Posterior cingulate gyrus (tissue), 11 donors: ENCODE data around the gene SND1.
A peak's percentile ranks its signal among the peaks of the same experiment; 100 is the strongest.
"Not testable (repeated sequence)": the region's sequence is repeated elsewhere in the genome, so short reads cannot be mapped to it uniquely, and the experiment has no call there.

Source experiments
- DNase-seq, 10 donors: peaks; one replicate each; pipeline versions ENCODE4 v3.0.0 to v3.0.0-alpha.2; 2020 to 2021; ENCODE audit warnings: mixed read lengths in 3 of 10
- intact Hi-C: fragments of 100-400 bp; cut with DNase I; formaldehyde crosslinking; loops from one replicate; pipeline ENCODE4 v1.15.1; 2023

SND1 gene

GRCh38 chr7:128093614-128094570 is 441.9 kb downstream of the SND1 start:
- intact Hi-C loops = no loop called here
- DNase-seq = peak in 3 of 10 donors; percentile 22 to 81 (median 56)

GRCh38 chr7:128094686-128095085 is 442.7 kb downstream of the SND1 start:
- peak in 1 of 10 donors; percentile 54 for DNase-seq
- intact Hi-C loops = no loop called here

- no peak for DNase-seq
- intact Hi-C loops = no loop called here
Measured at GRCh38 chr7:128097211-128097731, 445.3 kb downstream of the SND1 start.

- DNase-seq = no peak
- intact Hi-C loops = no loop called here
Measured at GRCh38 chr7:128098629-128099028, 446.6 kb downstream of the SND1 start.

GRCh38 chr7:128099204-128099671 is 447.2 kb downstream of the SND1 start:
- DNase-seq = peak in 1 of 10 donors; percentile 29
- intact Hi-C loops = no loop called here

GRCh38 chr7:128100225-128100948 is 448.4 kb downstream of the SND1 start:
- intact Hi-C loops = no loop called here
- peak in 1 of 10 donors; percentile 52 for DNase-seq

GRCh38 chr7:128100949-128101713 is 449.1 kb downstream of the SND1 start:
- DNase-seq = peak in 2 of 10 donors; percentile 60 to 77
- intact Hi-C loops = no loop called here

- intact Hi-C loops = no loop called here
- DNase-seq = peak in 1 of 10 donors; percentile 73
Measured at GRCh38 chr7:128102490-128103291, 450.7 kb downstream of the SND1 start.

- intact Hi-C loops = no loop called here
- peak in 5 of 10 donors; percentile 34 to 86 (median 79) for DNase-seq
Measured at GRCh38 chr7:128103498-128104107, 451.6 kb downstream of the SND1 start.

- intact Hi-C loops = no loop called here
- peak in 2 of 10 donors; percentile 84 to 86 for DNase-seq
Measured at GRCh38 chr7:128104108-128104742, 452.2 kb downstream of the SND1 start.

- peak in 2 of 10 donors; percentile 61 to 70 for DNase-seq
Measured at GRCh38 chr7:128105228-128106022, 453.4 kb downstream of the SND1 start.

GRCh38 chr7:128106821-128107220 is 454.8 kb downstream of the SND1 start:
- peak in 2 of 10 donors; percentile 8 to 44 for DNase-seq
- intact Hi-C loops = no loop called here

More at GRCh38 chr7:128105228-128106022, 453.4 kb downstream of the SND1 start:
- intact Hi-C loops = no loop called here

GRCh38 chr7:128107516-128107915 is 455.5 kb downstream of the SND1 start:
- peak in 2 of 10 donors; percentile 22 to 25 for DNase-seq
- intact Hi-C loops = not testable (repeated sequence)

- DNase-seq = peak in 3 of 10 donors; percentile 48 to 89 (median 84)
- intact Hi-C loops = no loop called here
Measured at GRCh38 chr7:128108129-128108528, 456.1 kb downstream of the SND1 start.

- intact Hi-C loops = no loop called here
Measured at GRCh38 chr7:128108641-128109423, 456.8 kb downstream of the SND1 start.

GRCh38 chr7:128109424-128109969 is 457.5 kb downstream of the SND1 start:
- intact Hi-C loops = not testable (repeated sequence)
- DNase-seq = peak in 2 of 10 donors; percentile 5 to 27

More at GRCh38 chr7:128108641-128109423, 456.8 kb downstream of the SND1 start:
- DNase-seq = peak in 2 of 10 donors; percentile 25 to 64
